Astrocyte (in vitro differentiated cells and primary cell): Measurements from ENCODE around the gene SMC1B. TPM values are rescaled to one million over a fixed set of nuclear protein-coding genes. Genes with fewer than 3 reads are reported as not detected.
A peak's percentile ranks its signal among the peaks of the same experiment; 100 is the strongest.
"Not testable (repeated sequence)": the region's sequence is repeated elsewhere in the genome, so short reads cannot be mapped to it uniquely, and the experiment has no call there.

Source experiments
- DNase-seq: peaks from one replicate; pipeline ENCODE4 v3.0.0-alpha.2; 2010; ENCODE audit warnings: low read depth
- FAIRE-seq: peaks from 2 replicates; lab custom pipeline; 2011; peaks lifted over from hg19 to GRCh38; lab: Jason Lieb, UNC
- H2AFZ ChIP-seq: 2 replicates; pipeline ENCODE4 v1.6.0; 2012; ENCODE audit warnings: low read depth, low read length, inconsistent platforms
- H3K27ac ChIP-seq: 2 replicates; pipeline ENCODE4 v1.5.1; 2011; ENCODE audit warnings: low read depth, low read length, inconsistent platforms
- H3K27me3 ChIP-seq: 2 replicates; pipeline ENCODE4 v1.6.0; 2011; ENCODE audit warnings: low read length, inconsistent platforms; ENCODE audit not compliant: insufficient read depth
- H3K36me3 ChIP-seq: 2 replicates; pipeline ENCODE4 v1.5.1; 2011; ENCODE audit warnings: low read length, inconsistent platforms; ENCODE audit not compliant: insufficient read depth
- H3K4me1 ChIP-seq: 2 replicates; pipeline ENCODE4 v1.5.1; 2011; ENCODE audit warnings: low read length, inconsistent platforms; ENCODE audit not compliant: insufficient read depth
- H3K4me2 ChIP-seq: 2 replicates; pipeline ENCODE4 v1.6.0; 2012; ENCODE audit warnings: low read length, inconsistent platforms
- H3K4me3 ChIP-seq: 2 replicates; pipeline ENCODE4 v1.5.1; 2011; ENCODE audit warnings: low read depth, mild to moderate bottlenecking, low read length, inconsistent platforms; ENCODE audit not compliant: insufficient read depth
- H3K79me2 ChIP-seq: 2 replicates; pipeline ENCODE4 v1.6.0; 2012; ENCODE audit warnings: mild to moderate bottlenecking, low read length, inconsistent platforms; ENCODE audit not compliant: insufficient read depth
- H3K9ac ChIP-seq: 2 replicates; pipeline ENCODE4 v1.6.0; 2012; ENCODE audit warnings: mild to moderate bottlenecking, low read length, inconsistent platforms
- H3K9me3 ChIP-seq: 2 replicates; pipeline ENCODE4 v1.5.1; 2012; ENCODE audit warnings: low read depth, mild to moderate bottlenecking, low read length, inconsistent platforms; ENCODE audit not compliant: insufficient read depth
- H4K20me1 ChIP-seq: 2 replicates; pipeline ENCODE4 v1.6.0; 2012; ENCODE audit warnings: low read length, inconsistent platforms; ENCODE audit not compliant: insufficient read depth
- H3K27ac Mint-ChIP-seq: one replicate; pipeline ENCODE4 v1.8.0; 2021; ENCODE audit warnings: mild to moderate bottlenecking, mixed read lengths; ENCODE audit not compliant: unreplicated experiment
- H3K27me3 Mint-ChIP-seq: one replicate; pipeline ENCODE4 v1.8.0; 2021; ENCODE audit warnings: low read depth, mixed read lengths; ENCODE audit not compliant: unreplicated experiment
- H3K36me3 Mint-ChIP-seq: one replicate; pipeline ENCODE4 v1.8.0; 2021; ENCODE audit warnings: low read depth, mixed read lengths; ENCODE audit not compliant: unreplicated experiment
- H3K4me1 Mint-ChIP-seq: one replicate; pipeline ENCODE4 v1.8.0; 2021; ENCODE audit warnings: low read depth, mixed read lengths; ENCODE audit not compliant: unreplicated experiment
- H3K4me3 Mint-ChIP-seq: one replicate; pipeline ENCODE4 v1.8.0; 2021; ENCODE audit warnings: mild to moderate bottlenecking, moderate library complexity, mixed read lengths; ENCODE audit not compliant: unreplicated experiment
- H3K9me3 Mint-ChIP-seq: one replicate; pipeline ENCODE4 v1.8.0; 2021; ENCODE audit warnings: mild to moderate bottlenecking, mixed read lengths; ENCODE audit not compliant: unreplicated experiment
- EZH2 ChIP-seq: IDR thresholded peaks from 2 replicates; pipeline ENCODE4 v1.6.1; 2012; ENCODE audit warnings: mild to moderate bottlenecking, low read length, inconsistent platforms; ENCODE audit not compliant: insufficient read depth
- total RNA-seq: library from RNA; stranded (reverse); gene quantifications from 2 replicates; pipeline ENCODE4 v1.2.1, GENCODE V29; 2021
- TF ChIP-seq, protein P1 (sequence below): IDR thresholded peaks from 2 replicates; pipeline ENCODE4 v1.5.1; 2011; ENCODE audit warnings: low read depth, mild to moderate bottlenecking, inconsistent platforms, low read length, moderate library complexity; ENCODE audit not compliant: insufficient read depth

Gene SMC1B
- total RNA-seq, 1 donor from 2014 or later, result not detected

DNA sequence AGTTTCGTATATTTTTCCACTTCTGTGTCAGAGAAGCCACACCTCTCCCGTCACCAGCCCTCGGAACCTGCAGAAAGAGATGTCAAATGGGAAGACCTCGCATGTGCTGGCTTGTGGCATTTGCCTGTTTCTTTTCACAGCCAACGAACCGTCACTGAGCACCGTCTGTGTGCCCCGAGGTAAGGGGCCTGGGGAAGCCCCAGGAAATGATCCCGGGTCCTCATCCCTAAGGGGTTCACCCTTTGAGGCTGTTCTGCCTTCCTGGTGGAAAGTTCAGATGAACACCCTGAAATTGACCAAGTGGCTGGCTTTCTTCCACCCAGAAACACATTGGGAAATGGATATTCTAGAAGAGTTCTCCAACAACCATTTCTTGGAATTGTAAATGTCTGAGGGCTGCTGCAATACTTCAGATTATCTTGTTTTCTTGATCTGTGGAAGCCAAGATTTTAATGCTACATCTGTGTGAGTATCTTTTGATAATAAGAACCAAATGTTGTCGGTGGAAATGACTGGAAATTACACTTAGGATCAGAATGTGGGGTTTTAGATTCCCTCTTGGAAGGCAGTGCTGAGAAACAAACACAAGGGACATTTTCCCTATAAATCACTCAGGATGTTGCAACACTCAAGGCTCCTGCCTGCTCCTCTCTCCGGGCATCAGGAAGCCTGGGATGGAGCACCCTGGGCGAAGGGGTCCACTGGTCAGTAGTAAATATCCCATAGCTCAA lies 37.7 kb upstream of the SMC1B start:
- no peaks in the 10 kb centered on the region for H4K20me1 ChIP-seq
- Mint-ChIP-seq H3K4me1 (no peaks in the 10 kb centered on the region), H3K27ac (no peak overlapping the region), H3K4me3 (no peak overlapping the region), H3K27me3 (peaks cover 50% of the 10 kb centered on the region), H3K36me3 (no peaks in the 10 kb centered on the region), H3K9me3 (peaks cover 2% of the 10 kb centered on the region)
- H3K4me1 ChIP-seq, result peaks cover 7% of the 10 kb centered on the region
- no peak for FAIRE-seq
- H3K36me3 ChIP-seq, result no peaks in the 10 kb centered on the region
- no peak overlapping the region for H3K27ac ChIP-seq
- peak; percentile 88 for DNase-seq
- H3K4me2 ChIP-seq, result peak overlapping the region; percentile 21
- no peak overlapping the region for H3K9ac ChIP-seq
- no peaks in the 10 kb centered on the region for H3K9me3 ChIP-seq
- no peaks in the 10 kb centered on the region for H3K27me3 ChIP-seq
- TF ChIP-seq, protein P1, sequence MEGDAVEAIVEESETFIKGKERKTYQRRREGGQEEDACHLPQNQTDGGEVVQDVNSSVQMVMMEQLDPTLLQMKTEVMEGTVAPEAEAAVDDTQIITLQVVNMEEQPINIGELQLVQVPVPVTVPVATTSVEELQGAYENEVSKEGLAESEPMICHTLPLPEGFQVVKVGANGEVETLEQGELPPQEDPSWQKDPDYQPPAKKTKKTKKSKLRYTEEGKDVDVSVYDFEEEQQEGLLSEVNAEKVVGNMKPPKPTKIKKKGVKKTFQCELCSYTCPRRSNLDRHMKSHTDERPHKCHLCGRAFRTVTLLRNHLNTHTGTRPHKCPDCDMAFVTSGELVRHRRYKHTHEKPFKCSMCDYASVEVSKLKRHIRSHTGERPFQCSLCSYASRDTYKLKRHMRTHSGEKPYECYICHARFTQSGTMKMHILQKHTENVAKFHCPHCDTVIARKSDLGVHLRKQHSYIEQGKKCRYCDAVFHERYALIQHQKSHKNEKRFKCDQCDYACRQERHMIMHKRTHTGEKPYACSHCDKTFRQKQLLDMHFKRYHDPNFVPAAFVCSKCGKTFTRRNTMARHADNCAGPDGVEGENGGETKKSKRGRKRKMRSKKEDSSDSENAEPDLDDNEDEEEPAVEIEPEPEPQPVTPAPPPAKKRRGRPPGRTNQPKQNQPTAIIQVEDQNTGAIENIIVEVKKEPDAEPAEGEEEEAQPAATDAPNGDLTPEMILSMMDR, result no peak
- no peak for TF ChIP-seq EZH2
- H3K4me3 ChIP-seq, result no peak overlapping the region
- no peaks in the 10 kb centered on the region for H3K79me2 ChIP-seq
- no peak overlapping the region for H2AFZ ChIP-seq

DNA sequence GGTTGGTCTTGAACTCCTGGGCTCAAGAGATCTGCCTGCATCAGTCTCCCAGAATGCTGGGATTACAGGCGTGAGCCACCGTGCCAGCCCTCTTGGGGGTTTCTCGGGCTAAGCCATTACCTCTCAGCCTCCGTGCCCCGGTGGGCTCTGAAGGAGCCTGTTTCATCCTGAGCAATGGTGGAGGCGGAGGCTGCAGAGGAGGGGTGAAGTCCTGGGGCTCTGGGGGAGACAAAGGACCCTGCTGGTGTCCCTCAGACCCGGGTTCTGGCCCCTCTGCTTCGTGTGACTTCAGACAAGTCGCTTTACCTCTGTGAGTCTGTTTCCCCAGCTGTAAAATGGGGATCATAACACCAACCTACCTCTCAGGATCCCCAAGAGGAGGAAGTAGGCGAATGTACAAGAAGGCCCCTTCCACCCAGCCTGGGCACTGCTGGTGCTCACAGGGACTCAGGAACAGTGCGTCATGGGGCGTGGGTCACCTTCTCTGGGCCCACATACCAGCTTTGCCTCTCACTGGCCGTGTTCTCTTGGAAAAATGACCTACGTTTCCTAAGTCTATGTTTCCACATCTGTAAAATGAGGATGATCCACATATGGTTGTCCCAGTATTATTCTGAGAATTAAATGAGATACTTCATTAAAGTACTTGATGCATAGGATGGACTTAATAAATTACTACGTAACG lies 36.8 kb upstream of the SMC1B start:
- no peak overlapping the region for H3K4me2 ChIP-seq
- no peak for TF ChIP-seq EZH2
- TF ChIP-seq, protein P1, result no peak
- H3K4me3 ChIP-seq, result no peak overlapping the region
- no peaks in the 10 kb centered on the region for H3K9me3 ChIP-seq
- Mint-ChIP-seq H3K9me3 (no peaks in the 10 kb centered on the region), H3K36me3 (no peaks in the 10 kb centered on the region), H3K4me3 (no peak overlapping the region), H3K27me3 (peaks cover 45% of the 10 kb centered on the region), H3K27ac (no peak overlapping the region), H3K4me1 (peaks cover under 1% of the 10 kb centered on the region)
- no peaks in the 10 kb centered on the region for H4K20me1 ChIP-seq
- peaks cover 7% of the 10 kb centered on the region for H3K4me1 ChIP-seq
- H3K27ac ChIP-seq, result no peak overlapping the region
- no peaks in the 10 kb centered on the region for H3K27me3 ChIP-seq
- no peaks in the 10 kb centered on the region for H3K79me2 ChIP-seq
- DNase-seq (no peak), FAIRE-seq (no peak)
- H3K9ac ChIP-seq, result no peak overlapping the region
- no peaks in the 10 kb centered on the region for H3K36me3 ChIP-seq
- no peak overlapping the region for H2AFZ ChIP-seq

DNA sequence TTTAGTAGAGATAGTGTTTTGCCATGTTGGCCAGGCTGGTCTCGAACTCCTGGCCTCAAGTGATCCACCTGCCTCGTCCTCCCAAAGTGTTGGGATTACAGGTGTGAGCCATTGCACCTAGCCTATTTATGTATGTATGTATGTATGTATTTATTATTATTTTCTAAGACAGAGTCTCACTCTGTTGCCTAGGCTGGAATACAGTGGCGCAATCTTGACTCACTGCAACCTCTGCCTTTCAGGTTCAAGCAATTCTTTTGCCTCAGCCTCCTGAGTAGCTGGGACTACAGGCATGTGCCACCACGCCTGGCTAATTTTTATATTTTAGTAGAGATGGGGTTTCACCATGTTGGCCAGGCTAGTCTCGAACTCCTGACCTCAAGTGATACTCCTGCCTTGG lies 36.0 kb upstream of the SMC1B start:
- not testable (repeated sequence) for H3K4me3 Mint-ChIP-seq, DNase-seq, H3K27me3 ChIP-seq, H3K9me3 Mint-ChIP-seq, H3K4me3 ChIP-seq, H3K9ac ChIP-seq, H3K36me3 ChIP-seq, H3K4me1 Mint-ChIP-seq, H3K79me2 ChIP-seq, H3K9me3 ChIP-seq, FAIRE-seq, H3K4me2 ChIP-seq, H3K27ac Mint-ChIP-seq, H3K36me3 Mint-ChIP-seq, H4K20me1 ChIP-seq, H2AFZ ChIP-seq, H3K4me1 ChIP-seq, H3K27ac ChIP-seq
- peaks cover 43% of the 10 kb centered on the region for H3K27me3 Mint-ChIP-seq
